Effector memory CD8-positive, alpha-beta T cell (primary cell): ENCODE measurements around the gene CTF1.
"Not testable (repeated sequence)": the region's sequence is repeated elsewhere in the genome, so short reads cannot be mapped to it uniquely, and the experiment has no call there.

Source experiments
- ATAC-seq: fragments of 150-1000 bp; cut with Tn5 transposase; replicated peaks from 2 replicates; pipeline ENCODE4 v1.10.0; 2021; ENCODE audit warnings: mild to moderate bottlenecking, moderate library complexity
- DNase-seq, 3 experiments: peaks; one replicate each; pipeline ENCODE4 v3.0.0; 2021
- H3K27ac Mint-ChIP-seq, 2 donors: one replicate each; pipeline ENCODE4 v1.8.0; 2022; ENCODE audit warnings: mild to moderate bottlenecking in 2 of 2, mixed read lengths in 2 of 2, moderate library complexity in 2 of 2
- H3K27me3 Mint-ChIP-seq, 2 donors: one replicate each; pipeline ENCODE4 v1.8.0; 2022; ENCODE audit warnings: mixed read lengths in 2 of 2
- H3K36me3 Mint-ChIP-seq: one replicate; pipeline ENCODE4 v1.8.0; 2022; ENCODE audit warnings: mild to moderate bottlenecking, moderate library complexity, mixed read lengths; ENCODE audit not compliant: insufficient read depth
- H3K4me1 Mint-ChIP-seq, 2 donors: one replicate each; pipeline ENCODE4 v1.8.0; 2022; ENCODE audit warnings: low read depth in 2 of 2, mixed read lengths in 2 of 2
- H3K4me3 Mint-ChIP-seq, 2 donors: one replicate each; pipeline ENCODE4 v1.8.0; 2022; ENCODE audit warnings: mild to moderate bottlenecking in 2 of 2, mixed read lengths in 2 of 2, moderate library complexity in 2 of 2
- H3K9me3 Mint-ChIP-seq, 2 donors: one replicate each; pipeline ENCODE4 v1.8.0; 2022; ENCODE audit warnings: mixed read lengths in 2 of 2

CTF1 gene

GRCh38 chr16:30875871-30876801, 20.3 kb upstream of the CTF1 start:
- Mint-ChIP-seq H3K9me3 (no peaks in the 10 kb centered on the region), H3K4me3 (peak overlapping the region; percentile 97 to 98), H3K36me3 (peaks cover 56% of the 10 kb centered on the region), H3K27ac (peak overlapping the region; percentile 88 to 93), H3K4me1 (peaks cover 37 to 39% of the 10 kb centered on the region in 2 donors), H3K27me3 (no peaks in the 10 kb centered on the region)
- DNase-seq (no peak), ATAC-seq (peak; percentile 51)

DNA sequence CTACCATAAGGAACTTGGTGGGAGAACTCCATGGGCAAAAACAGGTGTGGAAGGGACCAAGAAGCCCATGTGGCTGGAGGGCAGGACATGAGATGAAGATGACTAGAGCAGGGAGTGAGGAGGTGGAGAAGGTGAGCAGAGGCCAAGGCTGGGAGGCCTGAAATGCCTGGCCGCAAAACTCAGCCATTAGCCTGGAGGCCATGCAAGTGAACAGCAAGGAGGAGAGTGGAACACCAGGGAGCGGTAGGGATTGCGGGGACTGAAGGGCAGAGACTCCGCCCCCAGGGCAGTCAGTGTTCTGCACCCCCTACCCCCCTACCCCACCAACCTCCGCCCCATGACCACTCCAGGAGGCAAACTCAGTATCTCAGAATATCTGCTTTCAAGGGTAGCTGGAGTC, 19.5 kb upstream of the CTF1 start:
- peak overlapping the region; percentile 88 to 93 for H3K27ac Mint-ChIP-seq
- H3K4me3 Mint-ChIP-seq, result peak overlapping the region; percentile 97 to 98
- H3K36me3 Mint-ChIP-seq, result peaks cover 57% of the 10 kb centered on the region
- ATAC-seq, result no peak
- no peak for DNase-seq
- no peaks in the 10 kb centered on the region for H3K9me3 Mint-ChIP-seq
- no peaks in the 10 kb centered on the region for H3K27me3 Mint-ChIP-seq
- H3K4me1 Mint-ChIP-seq, result peaks cover 37 to 39% of the 10 kb centered on the region in 2 donors

DNA sequence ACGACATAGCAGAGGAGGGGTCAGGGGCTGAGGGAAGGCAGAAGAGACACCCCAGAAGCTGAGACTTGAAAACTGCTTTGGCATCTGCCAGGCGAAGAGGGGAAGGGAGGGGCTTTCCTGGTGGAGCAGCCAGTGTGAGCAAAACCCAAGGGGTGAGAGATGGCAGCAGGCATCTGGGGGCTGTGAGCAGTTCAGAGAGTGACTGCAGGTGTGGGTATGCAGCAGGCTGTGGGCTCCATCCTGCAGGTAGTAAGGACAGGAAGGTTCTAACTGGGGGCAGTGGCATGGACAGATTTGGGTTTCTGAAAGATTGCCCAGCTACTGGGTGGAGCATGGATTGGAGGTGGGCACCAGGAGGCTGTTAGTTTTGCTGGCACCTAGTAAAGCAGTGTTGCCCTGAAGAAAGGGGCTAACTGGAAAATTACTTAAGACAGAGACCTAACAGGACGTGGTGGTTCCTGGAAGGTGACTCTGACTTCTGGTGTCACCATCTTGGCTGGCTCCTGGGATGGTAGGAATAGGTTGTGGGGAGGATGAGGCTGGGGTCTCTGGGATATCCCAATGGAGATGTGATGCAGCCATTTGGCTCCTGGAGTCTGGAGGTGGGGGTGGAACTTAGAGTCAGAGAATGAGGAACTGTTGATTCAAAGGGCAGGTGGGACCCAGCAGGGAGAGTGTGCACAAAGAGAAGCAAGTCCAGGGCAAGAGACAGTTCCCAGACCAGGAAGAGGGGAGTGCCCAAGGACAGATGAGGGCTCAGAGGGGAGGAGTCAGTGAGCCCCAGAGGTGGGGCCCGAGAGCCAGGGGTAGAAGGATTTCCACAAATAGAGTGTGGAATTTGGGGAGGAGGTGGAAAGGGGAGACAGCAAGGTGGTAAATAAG, 13.7 kb upstream of the CTF1 start:
- Mint-ChIP-seq H3K36me3 (peaks cover 35% of the 10 kb centered on the region), H3K4me3 (no peak overlapping the region), H3K27me3 (no peaks in the 10 kb centered on the region), H3K27ac (peak overlapping the region; percentile 83 to 94), H3K4me1 (peaks cover 15 to 29% of the 10 kb centered on the region in 2 donors), H3K9me3 (no peaks in the 10 kb centered on the region)
- DNase-seq, result no peak
- no peak for ATAC-seq

- no peaks in the 10 kb centered on the region for H3K9me3 Mint-ChIP-seq
- DNase-seq, result no peak
- no peak overlapping the region for H3K4me3 Mint-ChIP-seq
- peak; percentile 62 for ATAC-seq
- peaks cover 39% of the 10 kb centered on the region for H3K36me3 Mint-ChIP-seq
- no peaks in the 10 kb centered on the region for H3K27me3 Mint-ChIP-seq
- H3K27ac Mint-ChIP-seq, result peak overlapping the region; percentile 19 to 53
- peaks cover 21 to 32% of the 10 kb centered on the region in 2 donors for H3K4me1 Mint-ChIP-seq
These were observed 11.7 kb upstream of the CTF1 start for GRCh38 chr16:30884760-30885159.

DNA sequence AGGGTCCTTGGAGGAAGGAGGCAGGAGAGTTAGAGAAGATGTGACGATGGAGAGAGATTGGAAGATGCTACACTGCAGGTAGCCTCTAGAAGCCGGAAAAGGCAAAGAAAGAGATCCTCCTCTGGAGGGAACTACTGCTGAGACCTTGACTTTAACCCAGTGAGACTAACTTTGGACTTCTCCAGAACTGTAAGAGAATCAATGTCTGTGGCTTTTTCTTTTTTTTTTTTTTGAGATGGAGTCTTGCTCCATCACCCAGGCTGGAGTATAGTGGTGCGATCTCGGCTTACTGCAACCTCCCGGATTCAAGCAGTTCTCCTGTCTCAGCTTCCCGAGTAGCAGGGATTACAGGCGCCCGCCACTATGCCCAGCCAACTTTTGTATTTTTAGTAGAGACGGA, 11.2 kb upstream of the CTF1 start:
- no peak for ATAC-seq
- H3K27ac Mint-ChIP-seq, result peak overlapping the region; percentile 19 to 80

GRCh38 chr16:30886145-30886544, 10.3 kb upstream of the CTF1 start:
- no peak overlapping the region for H3K4me3 Mint-ChIP-seq
- peaks cover 23 to 30% of the 10 kb centered on the region in 2 donors for H3K4me1 Mint-ChIP-seq
- ATAC-seq, result no peak
- peak overlapping the region; percentile 80 to 83 for H3K27ac Mint-ChIP-seq
- no peak for DNase-seq
- H3K36me3 Mint-ChIP-seq, result peaks cover 42% of the 10 kb centered on the region
- H3K9me3 Mint-ChIP-seq, result no peaks in the 10 kb centered on the region
- no peaks in the 10 kb centered on the region for H3K27me3 Mint-ChIP-seq

More for the DNA sequence above, 11.2 kb upstream of the CTF1 start:
- H3K9me3 Mint-ChIP-seq, result no peaks in the 10 kb centered on the region
- H3K27me3 Mint-ChIP-seq, result no peaks in the 10 kb centered on the region
- H3K4me3 Mint-ChIP-seq, result no peak overlapping the region
- H3K4me1 Mint-ChIP-seq, result peaks cover 23 to 30% of the 10 kb centered on the region in 2 donors
- H3K36me3 Mint-ChIP-seq, result peaks cover 40% of the 10 kb centered on the region
- no peak for DNase-seq

DNA sequence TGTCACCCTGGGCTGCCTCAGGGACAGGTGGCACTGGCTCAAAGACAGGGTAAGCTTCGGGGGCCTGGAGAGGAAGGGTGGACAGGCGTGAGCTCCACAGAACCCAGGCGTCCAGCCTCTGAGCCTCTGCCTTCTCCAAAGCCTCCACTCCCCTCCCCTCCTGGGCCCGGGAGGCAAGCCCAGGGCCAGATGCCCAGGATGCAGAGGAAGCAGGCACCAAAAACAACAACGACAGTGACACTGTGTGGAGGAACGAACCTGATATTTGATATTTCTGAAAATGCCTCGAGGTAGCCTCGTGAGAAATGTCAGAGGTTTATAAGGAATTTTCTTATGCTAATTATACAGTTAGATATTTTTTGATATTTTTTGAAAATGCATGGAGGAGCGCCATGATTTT, 8.5 kb upstream of the CTF1 start:
- DNase-seq (no peak), ATAC-seq (no peak)
- H3K4me1 Mint-ChIP-seq, result peaks cover 16 to 26% of the 10 kb centered on the region in 2 donors
- H3K9me3 Mint-ChIP-seq, result no peaks in the 10 kb centered on the region
- H3K4me3 Mint-ChIP-seq, result no peak overlapping the region
- H3K27me3 Mint-ChIP-seq, result no peaks in the 10 kb centered on the region
- H3K27ac Mint-ChIP-seq, result peak overlapping the region in 1 of 2 donors; percentile 16
- H3K36me3 Mint-ChIP-seq, result peaks cover 52% of the 10 kb centered on the region

GRCh38 chr16:30888856-30889499, 7.4 kb upstream of the CTF1 start:
- H3K27me3 Mint-ChIP-seq, result no peaks in the 10 kb centered on the region
- peak overlapping the region in 1 of 2 donors; percentile 74 for H3K27ac Mint-ChIP-seq
- H3K4me1 Mint-ChIP-seq, result peaks cover 21 to 30% of the 10 kb centered on the region in 2 donors
- peaks cover 52% of the 10 kb centered on the region for H3K36me3 Mint-ChIP-seq
- no peak overlapping the region for H3K4me3 Mint-ChIP-seq
- no peak for DNase-seq
- H3K9me3 Mint-ChIP-seq, result no peaks in the 10 kb centered on the region
- no peak for ATAC-seq

DNA sequence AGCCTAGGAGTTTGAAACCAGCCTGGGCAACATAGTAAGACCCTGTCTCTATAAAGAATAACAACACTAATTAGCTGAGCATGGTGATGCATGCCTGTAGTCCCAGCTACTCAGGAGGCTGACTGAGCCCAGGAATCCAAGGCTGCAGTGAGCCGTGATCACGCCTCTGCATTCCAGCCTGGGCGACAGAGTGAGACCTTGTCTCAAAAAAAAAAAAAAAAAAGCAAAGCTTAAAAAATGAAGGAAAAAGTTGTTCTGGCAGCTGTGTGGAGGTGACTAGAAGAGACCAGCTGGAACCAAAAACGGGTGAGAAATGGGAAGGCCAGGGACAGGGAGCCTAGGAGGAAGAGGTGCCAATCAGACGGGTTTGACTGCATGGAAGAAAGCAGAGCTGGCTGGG, 6.7 kb upstream of the CTF1 start:
- Mint-ChIP-seq H3K4me3 (no peak overlapping the region), H3K36me3 (peaks cover 52% of the 10 kb centered on the region), H3K9me3 (no peaks in the 10 kb centered on the region), H3K27me3 (no peaks in the 10 kb centered on the region), H3K27ac (no peak overlapping the region), H3K4me1 (peaks cover 21 to 29% of the 10 kb centered on the region in 2 donors)
- no peak for ATAC-seq
- DNase-seq, result no peak

GRCh38 chr16:30891043-30891823, 5.2 kb upstream of the CTF1 start:
- Mint-ChIP-seq H3K4me3 (peak overlapping the region in 1 of 2 donors; percentile 83), H3K36me3 (peaks cover 49% of the 10 kb centered on the region), H3K4me1 (peaks cover 24 to 32% of the 10 kb centered on the region in 2 donors)
- H3K27me3 Mint-ChIP-seq, DNase-seq, ATAC-seq, H3K27ac Mint-ChIP-seq, H3K9me3 Mint-ChIP-seq: not testable (repeated sequence)

DNA sequence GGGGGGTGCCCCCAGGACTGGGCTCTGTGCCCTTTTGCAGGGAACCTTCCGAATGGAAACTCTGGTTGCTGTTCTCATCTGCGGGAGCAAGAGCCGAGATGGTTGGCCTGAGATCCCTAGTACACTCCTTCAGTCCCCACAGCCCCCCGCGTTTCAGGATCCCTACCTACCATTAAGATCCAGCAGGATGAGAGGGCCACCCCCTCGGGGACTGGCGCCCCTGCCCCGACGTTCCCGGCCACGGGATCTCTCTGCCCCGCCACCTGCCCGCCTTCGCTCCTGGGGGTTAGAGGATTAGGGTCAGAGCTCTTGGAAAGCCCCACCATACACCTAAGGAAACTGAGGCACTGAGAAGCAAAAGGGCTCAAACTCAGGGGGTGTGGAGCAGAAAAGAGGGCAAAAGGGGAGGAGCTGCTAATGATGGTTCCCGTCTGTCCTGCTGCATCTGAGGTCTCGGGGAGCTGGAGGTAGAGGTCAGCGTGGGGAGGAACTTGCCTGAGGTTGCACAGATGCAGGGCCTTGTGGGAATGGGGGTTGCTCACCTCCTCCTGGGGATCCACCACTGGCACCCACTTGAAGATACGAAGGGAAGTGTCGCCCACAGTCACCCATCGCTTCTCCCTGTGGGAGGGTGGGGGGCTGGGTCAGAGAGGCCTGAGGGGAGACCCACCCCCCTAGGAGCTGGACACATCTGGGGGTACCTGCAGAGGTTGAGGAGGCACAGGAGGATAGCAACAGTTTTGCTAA, 3.6 kb upstream of the CTF1 start:
- peak overlapping the region; percentile 83 to 88 for H3K4me3 Mint-ChIP-seq
- peak overlapping the region; percentile 28 to 90 for H3K27ac Mint-ChIP-seq
- H3K4me1 Mint-ChIP-seq, result peaks cover 30 to 36% of the 10 kb centered on the region in 2 donors
- H3K27me3 Mint-ChIP-seq, result no peaks in the 10 kb centered on the region
- no peaks in the 10 kb centered on the region for H3K9me3 Mint-ChIP-seq
- ATAC-seq (no peak), DNase-seq (no peak)
- H3K36me3 Mint-ChIP-seq, result peaks cover 47% of the 10 kb centered on the region

GRCh38 chr16:30893417-30893743, 3.0 kb upstream of the CTF1 start:
- peak overlapping the region; percentile 83 to 88 for H3K4me3 Mint-ChIP-seq
- peak overlapping the region; percentile 28 to 90 for H3K27ac Mint-ChIP-seq
- peaks cover 30 to 36% of the 10 kb centered on the region in 2 donors for H3K4me1 Mint-ChIP-seq
- peaks cover 41% of the 10 kb centered on the region for H3K36me3 Mint-ChIP-seq
- no peaks in the 10 kb centered on the region for H3K9me3 Mint-ChIP-seq
- ATAC-seq, result peak; percentile 13
- H3K27me3 Mint-ChIP-seq, result no peaks in the 10 kb centered on the region
- DNase-seq, result no peak
